Ovary (tissue), 3 donors: ENCODE results near the gene NUP37.

Source experiments
- EP300 ChIP-seq: sonication (generic); formaldehyde crosslinking; IDR thresholded peaks from one replicate; pipeline ENCODE4 v1.6.1; 2017; ENCODE audit warnings: antibody characterized with exemption
- POLR2A ChIP-seq: fragments of 450-650 bp; IDR thresholded peaks from one replicate; pipeline ENCODE4 v1.6.1; 2017; ENCODE audit warnings: antibody characterized with exemption, mild to moderate bottlenecking, moderate library complexity
- TF ChIP-seq, protein P1 (sequence below), 3 donors: fragments of 450-650 bp in 2 of 3; fragments of 200-600 bp in 1 of 3; IDR thresholded peaks; one replicate each; pipeline versions ENCODE4 v1.5.1 to v1.8.0; 2016 to 2022; ENCODE audit warnings: antibody characterized with exemption in 3 of 3, mild to moderate bottlenecking in 1 of 3
- donor health status: DM: no; HTN: no; CAD: no.

DNA sequence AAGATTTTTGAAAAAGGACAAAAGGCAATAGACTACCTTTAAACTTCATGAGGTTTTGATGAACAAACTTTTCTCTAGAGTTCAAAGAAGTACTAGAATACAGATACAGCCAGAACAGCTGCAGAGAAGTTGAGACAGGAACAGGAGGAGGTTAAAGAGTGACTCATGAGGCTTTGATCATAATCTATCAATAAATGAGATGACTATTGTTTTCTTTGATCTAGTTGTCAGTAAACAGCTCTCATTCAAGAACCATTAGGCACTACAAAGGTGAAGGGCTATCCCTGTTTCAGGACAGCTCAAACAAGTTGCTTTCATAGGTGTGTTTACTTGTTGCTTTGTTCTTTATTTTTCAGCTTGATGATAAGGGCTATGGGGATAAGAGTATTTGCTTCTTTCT is 60.6 kb downstream of the NUP37 start:
- TF ChIP-seq, protein P1, sequence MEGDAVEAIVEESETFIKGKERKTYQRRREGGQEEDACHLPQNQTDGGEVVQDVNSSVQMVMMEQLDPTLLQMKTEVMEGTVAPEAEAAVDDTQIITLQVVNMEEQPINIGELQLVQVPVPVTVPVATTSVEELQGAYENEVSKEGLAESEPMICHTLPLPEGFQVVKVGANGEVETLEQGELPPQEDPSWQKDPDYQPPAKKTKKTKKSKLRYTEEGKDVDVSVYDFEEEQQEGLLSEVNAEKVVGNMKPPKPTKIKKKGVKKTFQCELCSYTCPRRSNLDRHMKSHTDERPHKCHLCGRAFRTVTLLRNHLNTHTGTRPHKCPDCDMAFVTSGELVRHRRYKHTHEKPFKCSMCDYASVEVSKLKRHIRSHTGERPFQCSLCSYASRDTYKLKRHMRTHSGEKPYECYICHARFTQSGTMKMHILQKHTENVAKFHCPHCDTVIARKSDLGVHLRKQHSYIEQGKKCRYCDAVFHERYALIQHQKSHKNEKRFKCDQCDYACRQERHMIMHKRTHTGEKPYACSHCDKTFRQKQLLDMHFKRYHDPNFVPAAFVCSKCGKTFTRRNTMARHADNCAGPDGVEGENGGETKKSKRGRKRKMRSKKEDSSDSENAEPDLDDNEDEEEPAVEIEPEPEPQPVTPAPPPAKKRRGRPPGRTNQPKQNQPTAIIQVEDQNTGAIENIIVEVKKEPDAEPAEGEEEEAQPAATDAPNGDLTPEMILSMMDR (IDR thresholded peaks at IDR 0.05) = no peak
- no peak for TF ChIP-seq POLR2A
- no peak for TF ChIP-seq EP300
